ENCODE data around the gene INPP5A. TPM values are rescaled to one million over a fixed set of nuclear protein-coding genes. Genes with fewer than 3 reads are reported as not detected.

INPP5A gene
- total RNA-seq, 1 donor from 2014 or later: 36.4 TPM

- H3K4me1 Mint-ChIP-seq (ENCODE audit: unreplicated experiment): peaks cover 47% of the 10 kb centered on the region
- H3K27ac Mint-ChIP-seq (ENCODE audit: unreplicated experiment): no peak overlapping the region
- no peak overlapping the region for H3K4me3 Mint-ChIP-seq (ENCODE audit: unreplicated experiment)
- H3K27me3 Mint-ChIP-seq (ENCODE audit: unreplicated experiment): no peaks in the 10 kb centered on the region
- H3K9me3 Mint-ChIP-seq (ENCODE audit: unreplicated experiment): no peaks in the 10 kb centered on the region
- no peak for DNase-seq (ENCODE audit: extremely low spot score, unreplicated experiment)
- TF ChIP-seq, protein P1, sequence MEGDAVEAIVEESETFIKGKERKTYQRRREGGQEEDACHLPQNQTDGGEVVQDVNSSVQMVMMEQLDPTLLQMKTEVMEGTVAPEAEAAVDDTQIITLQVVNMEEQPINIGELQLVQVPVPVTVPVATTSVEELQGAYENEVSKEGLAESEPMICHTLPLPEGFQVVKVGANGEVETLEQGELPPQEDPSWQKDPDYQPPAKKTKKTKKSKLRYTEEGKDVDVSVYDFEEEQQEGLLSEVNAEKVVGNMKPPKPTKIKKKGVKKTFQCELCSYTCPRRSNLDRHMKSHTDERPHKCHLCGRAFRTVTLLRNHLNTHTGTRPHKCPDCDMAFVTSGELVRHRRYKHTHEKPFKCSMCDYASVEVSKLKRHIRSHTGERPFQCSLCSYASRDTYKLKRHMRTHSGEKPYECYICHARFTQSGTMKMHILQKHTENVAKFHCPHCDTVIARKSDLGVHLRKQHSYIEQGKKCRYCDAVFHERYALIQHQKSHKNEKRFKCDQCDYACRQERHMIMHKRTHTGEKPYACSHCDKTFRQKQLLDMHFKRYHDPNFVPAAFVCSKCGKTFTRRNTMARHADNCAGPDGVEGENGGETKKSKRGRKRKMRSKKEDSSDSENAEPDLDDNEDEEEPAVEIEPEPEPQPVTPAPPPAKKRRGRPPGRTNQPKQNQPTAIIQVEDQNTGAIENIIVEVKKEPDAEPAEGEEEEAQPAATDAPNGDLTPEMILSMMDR (IDR thresholded peaks at IDR 0.05): no peak
- peaks cover 15% of the 10 kb centered on the region for H3K36me3 Mint-ChIP-seq (ENCODE audit: unreplicated experiment)
Measured at GRCh38 chr10:132664407-132664806, 126.8 kb downstream of the INPP5A start.

DNA sequence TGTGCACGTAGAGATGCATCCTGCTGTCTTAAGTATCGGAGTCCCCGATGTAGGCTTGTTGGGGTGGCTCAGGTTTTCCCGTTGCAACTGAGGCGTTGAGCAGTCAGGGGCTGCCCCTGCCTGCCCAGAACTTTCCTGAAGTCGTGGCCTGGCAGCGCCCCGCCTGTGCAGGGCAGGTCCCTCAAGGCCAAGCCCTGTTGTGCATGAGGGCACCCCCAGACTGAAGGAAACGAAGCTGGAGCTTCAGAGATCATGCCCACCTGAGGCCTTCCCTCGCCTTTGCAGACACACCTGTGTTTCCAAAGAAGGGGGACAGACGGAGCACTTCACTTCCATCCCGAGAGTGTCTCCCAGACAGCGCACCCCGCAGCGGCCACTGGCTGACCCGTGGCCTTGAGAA is 127.3 kb downstream of the INPP5A start:
- Mint-ChIP-seq H3K4me1 (ENCODE audit: unreplicated experiment) (peaks cover 47% of the 10 kb centered on the region), H3K36me3 (ENCODE audit: unreplicated experiment) (peaks cover 14% of the 10 kb centered on the region), H3K27ac (ENCODE audit: unreplicated experiment) (no peak overlapping the region), H3K27me3 (ENCODE audit: unreplicated experiment) (no peaks in the 10 kb centered on the region), H3K9me3 (ENCODE audit: unreplicated experiment) (no peaks in the 10 kb centered on the region), H3K4me3 (ENCODE audit: unreplicated experiment) (no peak overlapping the region)
- DNase-seq (ENCODE audit: extremely low spot score, unreplicated experiment): no peak
- TF ChIP-seq, protein P1 (IDR thresholded peaks at IDR 0.05): no peak

- peak overlapping the region; percentile 85 for H3K27ac Mint-ChIP-seq (ENCODE audit: unreplicated experiment)
- H3K4me3 Mint-ChIP-seq (ENCODE audit: unreplicated experiment): no peak overlapping the region
- H3K27me3 Mint-ChIP-seq (ENCODE audit: unreplicated experiment): no peaks in the 10 kb centered on the region
- no peak for DNase-seq (ENCODE audit: extremely low spot score, unreplicated experiment)
- H3K9me3 Mint-ChIP-seq (ENCODE audit: unreplicated experiment): no peaks in the 10 kb centered on the region
- peaks cover 53% of the 10 kb centered on the region for H3K4me1 Mint-ChIP-seq (ENCODE audit: unreplicated experiment)
- TF ChIP-seq, protein P1 (IDR thresholded peaks at IDR 0.05): no peak
- peaks cover 1% of the 10 kb centered on the region for H3K36me3 Mint-ChIP-seq (ENCODE audit: unreplicated experiment)
Measured at GRCh38 chr10:132665946-132666704, 128.5 kb downstream of the INPP5A start.

DNA sequence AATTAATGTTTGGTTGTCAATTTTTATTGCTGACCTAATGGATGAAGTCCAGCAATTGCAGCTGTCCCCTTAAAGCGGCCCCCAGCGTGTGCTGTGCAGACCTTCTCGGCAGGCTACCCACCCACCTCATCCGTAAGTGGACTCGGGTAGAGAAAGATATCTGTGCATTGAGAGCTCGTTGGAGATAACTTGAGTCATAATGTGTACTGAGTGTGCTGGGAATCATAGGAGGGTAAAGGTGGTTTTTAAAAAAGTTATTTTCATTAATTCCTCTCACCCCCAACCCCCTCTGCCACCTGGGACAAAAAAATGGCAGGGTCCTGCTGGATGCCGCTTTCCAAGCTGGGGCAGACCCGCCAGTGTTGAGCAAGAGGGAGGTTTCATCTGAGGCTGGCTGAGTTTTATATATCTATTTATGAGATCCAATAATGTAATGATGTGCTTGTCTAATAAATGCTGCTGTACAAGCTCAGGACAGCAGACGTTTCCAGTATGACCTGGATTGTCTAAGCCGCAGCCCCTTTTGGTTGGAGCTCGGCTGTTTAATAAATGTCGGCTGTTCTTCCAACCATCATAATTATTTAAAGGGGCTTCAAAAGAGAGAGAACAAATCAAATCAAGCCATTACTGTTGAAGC is 129.2 kb downstream of the INPP5A start:
- no peak for DNase-seq (ENCODE audit: extremely low spot score, unreplicated experiment)
- TF ChIP-seq, protein P1 (IDR thresholded peaks at IDR 0.05): no peak

DNA sequence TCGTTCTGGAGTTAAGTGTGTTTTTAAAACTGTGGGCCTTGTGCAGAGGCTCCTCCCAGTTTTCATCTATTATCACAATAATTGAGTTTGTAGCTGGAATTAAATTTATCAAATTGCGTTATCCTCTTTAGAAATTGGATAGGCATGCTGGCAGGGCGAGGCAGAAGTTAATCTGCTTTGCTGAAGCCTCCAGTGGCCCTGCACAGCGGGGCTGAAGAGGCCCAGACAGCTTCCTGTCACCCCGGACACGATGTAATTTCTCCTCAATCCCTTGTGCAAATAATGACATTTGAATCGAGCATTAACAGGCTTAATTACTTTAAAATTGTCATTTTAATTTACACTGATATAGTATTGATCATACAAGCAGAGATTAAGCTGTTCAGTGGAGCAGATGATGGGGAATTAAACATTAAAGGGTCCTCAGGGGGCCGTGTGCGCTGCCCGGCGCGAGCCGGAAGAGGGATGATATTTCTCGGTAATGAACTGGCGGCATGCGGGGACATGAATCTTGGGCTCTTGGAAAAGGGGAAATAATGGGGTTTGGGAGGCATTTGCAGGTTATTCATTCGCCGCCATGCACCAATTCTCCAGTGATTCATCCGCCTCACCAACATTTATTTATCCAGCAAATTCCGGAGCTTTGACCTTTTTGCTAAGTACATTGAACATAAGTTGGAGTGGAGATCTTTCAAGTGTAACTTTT is 129.9 kb downstream of the INPP5A start:
- peaks cover 49% of the 10 kb centered on the region for H3K4me1 Mint-ChIP-seq (ENCODE audit: unreplicated experiment)
- TF ChIP-seq, protein P1 (IDR thresholded peaks at IDR 0.05): no peak
- DNase-seq (ENCODE audit: extremely low spot score, unreplicated experiment): no peak
- H3K27me3 Mint-ChIP-seq (ENCODE audit: unreplicated experiment): no peaks in the 10 kb centered on the region
- H3K36me3 Mint-ChIP-seq (ENCODE audit: unreplicated experiment): no peaks in the 10 kb centered on the region
- peak overlapping the region; percentile 85 for H3K27ac Mint-ChIP-seq (ENCODE audit: unreplicated experiment)
- H3K9me3 Mint-ChIP-seq (ENCODE audit: unreplicated experiment): peaks cover under 1% of the 10 kb centered on the region
- peak overlapping the region; percentile 10 for H3K4me3 Mint-ChIP-seq (ENCODE audit: unreplicated experiment)

More for the DNA sequence above, 129.2 kb downstream of the INPP5A start:
- H3K4me3 Mint-ChIP-seq (ENCODE audit: unreplicated experiment): no peak overlapping the region
- H3K36me3 Mint-ChIP-seq (ENCODE audit: unreplicated experiment): no peaks in the 10 kb centered on the region
- H3K4me1 Mint-ChIP-seq (ENCODE audit: unreplicated experiment): peaks cover 54% of the 10 kb centered on the region
- no peaks in the 10 kb centered on the region for H3K9me3 Mint-ChIP-seq (ENCODE audit: unreplicated experiment)
- peak overlapping the region; percentile 85 for H3K27ac Mint-ChIP-seq (ENCODE audit: unreplicated experiment)
- H3K27me3 Mint-ChIP-seq (ENCODE audit: unreplicated experiment): no peaks in the 10 kb centered on the region

All from osteocyte (in vitro differentiated cells).